Measurements from ENCODE around the gene GPC5. TPM values are rescaled to one million over a fixed set of nuclear protein-coding genes. Genes with fewer than 3 reads are reported as not detected.
"Not testable (repeated sequence)": the region's sequence is repeated elsewhere in the genome, so short reads cannot be mapped to it uniquely, and the experiment has no call there.

Gene GPC5
- total RNA-seq, 1 donor from 2014 or later, result 2.5 TPM

DNA sequence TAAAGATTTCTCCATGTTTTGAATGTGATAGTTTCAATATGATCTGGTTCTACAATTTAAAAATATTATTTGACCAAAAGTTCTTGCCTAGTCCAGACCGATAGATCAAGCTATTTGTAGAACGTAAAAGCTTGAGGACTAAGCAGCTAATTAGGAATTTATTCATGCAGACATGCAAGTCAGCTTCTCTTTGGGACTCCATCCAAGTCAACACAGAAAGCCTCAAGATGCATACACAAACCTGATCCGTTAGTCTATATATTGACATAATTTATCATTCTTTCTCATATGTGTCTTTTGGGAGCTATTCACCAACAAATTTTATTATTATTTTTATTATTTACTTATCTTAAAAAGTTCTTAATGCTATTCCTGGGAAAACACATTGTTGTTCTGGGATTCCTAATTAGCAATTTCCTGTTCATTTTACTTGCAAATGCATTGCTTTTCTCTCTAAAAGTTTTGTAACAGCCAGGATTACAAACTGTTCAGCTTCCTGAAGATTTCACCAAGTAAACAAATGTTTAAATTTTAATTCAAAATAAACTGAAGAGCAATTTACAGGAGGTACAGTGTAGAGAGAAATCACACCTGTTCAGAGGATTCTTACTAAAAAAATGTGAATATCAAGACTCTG is 375.3 kb downstream of the GPC5 start:
- Mint-ChIP-seq H3K4me3 (no peak overlapping the region), H3K27ac (no peak overlapping the region), H3K9me3 (no peaks in the 10 kb centered on the region), H3K4me1 (peaks cover 10% of the 10 kb centered on the region), H3K27me3 (ENCODE audit: low read depth) (peaks cover 14% of the 10 kb centered on the region), H3K36me3 (no peaks in the 10 kb centered on the region)
- TF ChIP-seq, protein P1, sequence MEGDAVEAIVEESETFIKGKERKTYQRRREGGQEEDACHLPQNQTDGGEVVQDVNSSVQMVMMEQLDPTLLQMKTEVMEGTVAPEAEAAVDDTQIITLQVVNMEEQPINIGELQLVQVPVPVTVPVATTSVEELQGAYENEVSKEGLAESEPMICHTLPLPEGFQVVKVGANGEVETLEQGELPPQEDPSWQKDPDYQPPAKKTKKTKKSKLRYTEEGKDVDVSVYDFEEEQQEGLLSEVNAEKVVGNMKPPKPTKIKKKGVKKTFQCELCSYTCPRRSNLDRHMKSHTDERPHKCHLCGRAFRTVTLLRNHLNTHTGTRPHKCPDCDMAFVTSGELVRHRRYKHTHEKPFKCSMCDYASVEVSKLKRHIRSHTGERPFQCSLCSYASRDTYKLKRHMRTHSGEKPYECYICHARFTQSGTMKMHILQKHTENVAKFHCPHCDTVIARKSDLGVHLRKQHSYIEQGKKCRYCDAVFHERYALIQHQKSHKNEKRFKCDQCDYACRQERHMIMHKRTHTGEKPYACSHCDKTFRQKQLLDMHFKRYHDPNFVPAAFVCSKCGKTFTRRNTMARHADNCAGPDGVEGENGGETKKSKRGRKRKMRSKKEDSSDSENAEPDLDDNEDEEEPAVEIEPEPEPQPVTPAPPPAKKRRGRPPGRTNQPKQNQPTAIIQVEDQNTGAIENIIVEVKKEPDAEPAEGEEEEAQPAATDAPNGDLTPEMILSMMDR (IDR thresholded peaks at IDR 0.05; ENCODE audit: unreplicated experiment), result no peak
- no peak for DNase-seq (ENCODE audit: low spot score in 2 of 2, unreplicated experiment in 2 of 2)

DNA sequence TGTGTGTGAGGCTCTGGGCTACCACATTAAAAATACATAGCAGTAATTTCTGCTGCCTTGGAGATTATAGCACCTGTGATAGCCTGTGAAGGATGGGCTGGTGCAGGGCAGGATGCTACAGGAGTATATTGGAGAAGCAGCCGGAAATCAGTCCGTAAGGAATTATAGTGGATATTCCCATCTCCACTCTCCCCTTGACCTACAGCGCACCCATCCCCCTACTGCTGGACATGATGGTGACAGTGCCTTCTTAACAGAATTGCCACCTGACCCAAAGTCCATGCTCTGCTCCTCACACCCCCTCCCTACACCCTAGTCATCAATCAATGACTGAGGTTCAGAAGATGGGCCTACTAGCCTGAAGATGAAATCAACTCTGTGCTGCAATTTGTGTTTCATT is 376.0 kb downstream of the GPC5 start:
- no peaks in the 10 kb centered on the region for H3K9me3 Mint-ChIP-seq

GRCh38 chr13:91776611-91777193 is 378.3 kb downstream of the GPC5 start:
- TF ChIP-seq, protein P1 (IDR thresholded peaks at IDR 0.05; ENCODE audit: unreplicated experiment), result no peak
- no peaks in the 10 kb centered on the region for H3K9me3 Mint-ChIP-seq
- no peak for DNase-seq (ENCODE audit: low spot score in 2 of 2, unreplicated experiment in 2 of 2)
- H3K27ac Mint-ChIP-seq, result no peak overlapping the region
- H3K4me1 Mint-ChIP-seq, result peaks cover 10% of the 10 kb centered on the region
- no peak overlapping the region for H3K4me3 Mint-ChIP-seq
- H3K27me3 Mint-ChIP-seq (ENCODE audit: low read depth), result peaks cover 10% of the 10 kb centered on the region
- no peaks in the 10 kb centered on the region for H3K36me3 Mint-ChIP-seq

More for the DNA sequence above, 376.0 kb downstream of the GPC5 start:
- no peak overlapping the region for H3K27ac Mint-ChIP-seq
- peaks cover 11% of the 10 kb centered on the region for H3K27me3 Mint-ChIP-seq (ENCODE audit: low read depth)
- H3K4me3 Mint-ChIP-seq, result no peak overlapping the region
- H3K4me1 Mint-ChIP-seq, result peaks cover 10% of the 10 kb centered on the region
- TF ChIP-seq, protein P1 (IDR thresholded peaks at IDR 0.05; ENCODE audit: unreplicated experiment), result no peak
- no peaks in the 10 kb centered on the region for H3K36me3 Mint-ChIP-seq
- no peak for DNase-seq (ENCODE audit: low spot score in 2 of 2, unreplicated experiment in 2 of 2)

GRCh38 chr13:91778123-91778522 is 379.7 kb downstream of the GPC5 start:
- no peaks in the 10 kb centered on the region for H3K9me3 Mint-ChIP-seq

GRCh38 chr13:91781982-91782691 is 383.7 kb downstream of the GPC5 start:
- not testable (repeated sequence) for DNase-seq (ENCODE audit: low spot score in 2 of 2, unreplicated experiment in 2 of 2); H3K9me3 Mint-ChIP-seq; H3K36me3 Mint-ChIP-seq; H3K27me3 Mint-ChIP-seq (ENCODE audit: low read depth); H3K4me3 Mint-ChIP-seq; H3K4me1 Mint-ChIP-seq; H3K27ac Mint-ChIP-seq
- TF ChIP-seq, protein P1 (IDR thresholded peaks at IDR 0.05; ENCODE audit: unreplicated experiment), result peak; percentile 15

More at GRCh38 chr13:91778123-91778522, 379.7 kb downstream of the GPC5 start:
- Mint-ChIP-seq H3K27me3 (ENCODE audit: low read depth) (peaks cover 8% of the 10 kb centered on the region), H3K27ac (no peak overlapping the region), H3K4me1 (peaks cover 10% of the 10 kb centered on the region), H3K36me3 (no peaks in the 10 kb centered on the region), H3K4me3 (no peak overlapping the region)
- DNase-seq (ENCODE audit: low spot score in 2 of 2, unreplicated experiment in 2 of 2), result no peak
- TF ChIP-seq, protein P1 (IDR thresholded peaks at IDR 0.05; ENCODE audit: unreplicated experiment), result no peak
